Heart left ventricle (tissue), 13 donors: ENCODE measurements around the gene IFI27.

Experiments
- POLR2A ChIP-seq, 2 donors: fragments of 450-650 bp; IDR thresholded peaks; one replicate each; pipeline ENCODE4 v1.6.1; 2017; ENCODE audit warnings: antibody characterized with exemption in 2 of 2, mild to moderate bottlenecking in 2 of 2, moderate library complexity in 2 of 2
- TF ChIP-seq, protein P1 (sequence below), 12 donors: fragments of 200-600 bp; sonication (generic) in 4 of 12; IDR thresholded peaks; one replicate each; pipeline versions ENCODE4 v1.5.0 to v1.8.0; 2018 to 2022; ENCODE audit warnings: antibody characterized with exemption in 12 of 12, mild to moderate bottlenecking in 5 of 12
- donor health status: ischemic (EF 13 %, LVEDD 7.1; RV severe dilation, severe dysfunction).
- donor health status: DM: no; HTN: yes; CAD: no.
- donor health status: DM: no; HTN: no; CAD: no.
- donor health status: ischemic (EF 25% LVEDD 6.9; RV normal size, moderate dysfunction).
- donor health status: ischemic (EF 25% LVEDD 5.7; RV mildly dilated, moderate dysfunction).
- donor health status: ischemic (EF 35%, LVEDD 5.7; RV mildly dilated, moderate dysfunction).
- donor health status: nonischemic (EF 11% LVEDD 7.7; RV severe dilation, severe dysfunction).
- donor health status: DM: yes; HTN: yes; CAD: no.
- donor health status: PGD.
- donor health status: ischemic (EF 29% LVEDD 5.4; RV normal size, mild dysfunction).
- donor health status: nonischemic (EF 23%, LVEDD 6.1; RV moderate dilation, normal function).

GRCh38 chr14:94123296-94123695 lies 12.8 kb downstream of the IFI27 start:
- TF ChIP-seq, protein P1, sequence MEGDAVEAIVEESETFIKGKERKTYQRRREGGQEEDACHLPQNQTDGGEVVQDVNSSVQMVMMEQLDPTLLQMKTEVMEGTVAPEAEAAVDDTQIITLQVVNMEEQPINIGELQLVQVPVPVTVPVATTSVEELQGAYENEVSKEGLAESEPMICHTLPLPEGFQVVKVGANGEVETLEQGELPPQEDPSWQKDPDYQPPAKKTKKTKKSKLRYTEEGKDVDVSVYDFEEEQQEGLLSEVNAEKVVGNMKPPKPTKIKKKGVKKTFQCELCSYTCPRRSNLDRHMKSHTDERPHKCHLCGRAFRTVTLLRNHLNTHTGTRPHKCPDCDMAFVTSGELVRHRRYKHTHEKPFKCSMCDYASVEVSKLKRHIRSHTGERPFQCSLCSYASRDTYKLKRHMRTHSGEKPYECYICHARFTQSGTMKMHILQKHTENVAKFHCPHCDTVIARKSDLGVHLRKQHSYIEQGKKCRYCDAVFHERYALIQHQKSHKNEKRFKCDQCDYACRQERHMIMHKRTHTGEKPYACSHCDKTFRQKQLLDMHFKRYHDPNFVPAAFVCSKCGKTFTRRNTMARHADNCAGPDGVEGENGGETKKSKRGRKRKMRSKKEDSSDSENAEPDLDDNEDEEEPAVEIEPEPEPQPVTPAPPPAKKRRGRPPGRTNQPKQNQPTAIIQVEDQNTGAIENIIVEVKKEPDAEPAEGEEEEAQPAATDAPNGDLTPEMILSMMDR (IDR thresholded peaks at IDR 0.05), result no peak
- no peak for TF ChIP-seq POLR2A (IDR thresholded peaks at IDR 0.05)
